Measurements from ENCODE around the gene CHIA.

Gene CHIA

DNA sequence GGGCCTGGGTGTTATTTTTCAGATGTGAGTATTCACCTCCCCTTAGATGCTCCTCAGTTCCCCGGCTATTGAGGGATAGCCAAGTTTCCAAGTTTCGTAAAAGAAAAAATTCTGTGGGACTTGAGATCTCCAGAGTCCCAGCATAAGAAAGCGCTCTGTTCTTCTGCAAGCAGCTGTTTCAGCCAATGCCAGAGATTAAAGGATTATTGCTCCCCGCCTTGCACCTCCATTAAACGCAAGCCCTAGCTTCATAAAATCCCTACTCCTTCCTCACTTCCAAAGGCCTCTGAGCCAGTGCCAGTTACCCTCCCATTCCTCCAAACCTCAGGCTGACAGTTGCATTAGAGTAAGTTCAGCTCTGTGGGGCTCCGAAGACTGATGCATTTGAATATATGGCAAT is 56.4 kb downstream of the CHIA start:
- H3K4me3 ChIP-seq (replicated peaks; ENCODE audit: insufficient read depth, low read length), result no peak overlapping the region
- no peak for DNase-seq (ENCODE audit: low read depth in 1 of 2, low spot score in 1 of 2)
- TF ChIP-seq SPI1 (IDR thresholded peaks at IDR 0.05; ENCODE audit: borderline replicate concordance, low read depth), result no peak
- TF ChIP-seq, protein P1, sequence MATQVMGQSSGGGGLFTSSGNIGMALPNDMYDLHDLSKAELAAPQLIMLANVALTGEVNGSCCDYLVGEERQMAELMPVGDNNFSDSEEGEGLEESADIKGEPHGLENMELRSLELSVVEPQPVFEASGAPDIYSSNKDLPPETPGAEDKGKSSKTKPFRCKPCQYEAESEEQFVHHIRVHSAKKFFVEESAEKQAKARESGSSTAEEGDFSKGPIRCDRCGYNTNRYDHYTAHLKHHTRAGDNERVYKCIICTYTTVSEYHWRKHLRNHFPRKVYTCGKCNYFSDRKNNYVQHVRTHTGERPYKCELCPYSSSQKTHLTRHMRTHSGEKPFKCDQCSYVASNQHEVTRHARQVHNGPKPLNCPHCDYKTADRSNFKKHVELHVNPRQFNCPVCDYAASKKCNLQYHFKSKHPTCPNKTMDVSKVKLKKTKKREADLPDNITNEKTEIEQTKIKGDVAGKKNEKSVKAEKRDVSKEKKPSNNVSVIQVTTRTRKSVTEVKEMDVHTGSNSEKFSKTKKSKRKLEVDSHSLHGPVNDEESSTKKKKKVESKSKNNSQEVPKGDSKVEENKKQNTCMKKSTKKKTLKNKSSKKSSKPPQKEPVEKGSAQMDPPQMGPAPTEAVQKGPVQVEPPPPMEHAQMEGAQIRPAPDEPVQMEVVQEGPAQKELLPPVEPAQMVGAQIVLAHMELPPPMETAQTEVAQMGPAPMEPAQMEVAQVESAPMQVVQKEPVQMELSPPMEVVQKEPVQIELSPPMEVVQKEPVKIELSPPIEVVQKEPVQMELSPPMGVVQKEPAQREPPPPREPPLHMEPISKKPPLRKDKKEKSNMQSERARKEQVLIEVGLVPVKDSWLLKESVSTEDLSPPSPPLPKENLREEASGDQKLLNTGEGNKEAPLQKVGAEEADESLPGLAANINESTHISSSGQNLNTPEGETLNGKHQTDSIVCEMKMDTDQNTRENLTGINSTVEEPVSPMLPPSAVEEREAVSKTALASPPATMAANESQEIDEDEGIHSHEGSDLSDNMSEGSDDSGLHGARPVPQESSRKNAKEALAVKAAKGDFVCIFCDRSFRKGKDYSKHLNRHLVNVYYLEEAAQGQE (IDR thresholded peaks at IDR 0.05; ENCODE audit: insufficient replicate concordance, low read depth), result no peak
- H3K27me3 ChIP-seq (ENCODE audit: insufficient read depth, poor library complexity, severe bottlenecking), result peaks cover 3% of the 10 kb centered on the region
- no peak overlapping the region; the same call in 1 of the 2 replicates for H3K27ac ChIP-seq (replicated peaks)

DNA sequence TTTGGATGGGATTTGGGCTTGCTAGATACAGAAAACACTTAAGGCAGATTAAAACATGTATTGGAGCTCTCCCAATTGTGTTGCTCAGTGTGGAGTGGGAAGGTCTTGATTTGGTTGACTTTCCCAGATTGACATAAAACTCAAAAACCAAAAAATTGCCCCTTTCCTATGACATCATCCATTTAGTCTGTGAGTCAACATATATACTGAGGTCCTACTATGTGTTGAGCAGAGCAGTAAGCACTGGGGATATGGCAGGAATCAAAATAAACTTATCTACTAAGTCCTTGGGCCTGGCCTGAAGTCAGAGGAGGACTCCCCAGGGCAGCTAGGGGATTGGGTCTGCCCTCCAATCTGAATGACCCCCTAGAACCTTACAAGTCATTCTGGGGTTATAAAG is 61.0 kb downstream of the CHIA start:
- Histone ChIP-seq H3K27me3 (ENCODE audit: insufficient read depth, poor library complexity, severe bottlenecking) (no peaks in the 10 kb centered on the region), H3K27ac (replicated peaks) (no peak overlapping the region), H3K4me3 (replicated peaks; ENCODE audit: insufficient read depth, low read length) (no peak overlapping the region)
- TF ChIP-seq, protein P1 (IDR thresholded peaks at IDR 0.05; ENCODE audit: insufficient replicate concordance, low read depth), result no peak
- no peak for TF ChIP-seq GABPA (IDR thresholded peaks at IDR 0.05; ENCODE audit: low read depth)
- TF ChIP-seq, protein P2, sequence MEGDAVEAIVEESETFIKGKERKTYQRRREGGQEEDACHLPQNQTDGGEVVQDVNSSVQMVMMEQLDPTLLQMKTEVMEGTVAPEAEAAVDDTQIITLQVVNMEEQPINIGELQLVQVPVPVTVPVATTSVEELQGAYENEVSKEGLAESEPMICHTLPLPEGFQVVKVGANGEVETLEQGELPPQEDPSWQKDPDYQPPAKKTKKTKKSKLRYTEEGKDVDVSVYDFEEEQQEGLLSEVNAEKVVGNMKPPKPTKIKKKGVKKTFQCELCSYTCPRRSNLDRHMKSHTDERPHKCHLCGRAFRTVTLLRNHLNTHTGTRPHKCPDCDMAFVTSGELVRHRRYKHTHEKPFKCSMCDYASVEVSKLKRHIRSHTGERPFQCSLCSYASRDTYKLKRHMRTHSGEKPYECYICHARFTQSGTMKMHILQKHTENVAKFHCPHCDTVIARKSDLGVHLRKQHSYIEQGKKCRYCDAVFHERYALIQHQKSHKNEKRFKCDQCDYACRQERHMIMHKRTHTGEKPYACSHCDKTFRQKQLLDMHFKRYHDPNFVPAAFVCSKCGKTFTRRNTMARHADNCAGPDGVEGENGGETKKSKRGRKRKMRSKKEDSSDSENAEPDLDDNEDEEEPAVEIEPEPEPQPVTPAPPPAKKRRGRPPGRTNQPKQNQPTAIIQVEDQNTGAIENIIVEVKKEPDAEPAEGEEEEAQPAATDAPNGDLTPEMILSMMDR (IDR thresholded peaks at IDR 0.05; ENCODE audit: insufficient read depth, low read length), result no peak
- TF ChIP-seq SPI1 (IDR thresholded peaks at IDR 0.05; ENCODE audit: borderline replicate concordance, low read depth), result no peak
- TF ChIP-seq POLR2AphosphoS5 (IDR thresholded peaks at IDR 0.05; ENCODE audit: low read depth), result no peak
- DNase-seq (ENCODE audit: low read depth in 1 of 2, low spot score in 1 of 2), result no peak

DNA sequence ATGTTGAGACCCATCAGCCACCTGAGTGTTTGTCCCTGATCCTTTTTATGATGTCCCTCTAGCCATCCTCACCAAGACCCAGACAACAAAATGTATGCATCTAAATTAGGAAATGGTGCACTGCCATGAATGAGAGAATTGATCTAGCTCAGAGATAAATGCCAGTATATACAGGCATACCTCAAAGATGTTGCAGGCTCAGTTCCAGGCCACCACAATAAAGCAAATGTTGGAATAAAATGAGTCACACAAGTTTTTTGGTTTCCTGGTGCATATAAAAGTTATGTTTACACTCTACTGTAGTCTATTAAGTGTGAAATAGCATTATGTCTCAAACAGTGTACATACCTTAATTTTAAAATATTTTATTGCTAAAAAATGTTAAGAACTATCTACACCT is 63.9 kb downstream of the CHIA start:
- no peak for DNase-seq (ENCODE audit: low read depth in 1 of 2, low spot score in 1 of 2)
- TF ChIP-seq GABPA (IDR thresholded peaks at IDR 0.05; ENCODE audit: low read depth) (no peak), SPI1 (IDR thresholded peaks at IDR 0.05; ENCODE audit: borderline replicate concordance, low read depth) (no peak), POLR2AphosphoS5 (IDR thresholded peaks at IDR 0.05; ENCODE audit: low read depth) (no peak)
- TF ChIP-seq, protein P2 (IDR thresholded peaks at IDR 0.05; ENCODE audit: insufficient read depth, low read length), result no peak
- TF ChIP-seq, protein P1 (IDR thresholded peaks at IDR 0.05; ENCODE audit: insufficient replicate concordance, low read depth), result no peak
- no peaks in the 10 kb centered on the region for H3K27me3 ChIP-seq (ENCODE audit: insufficient read depth, poor library complexity, severe bottlenecking)
- H3K4me3 ChIP-seq (replicated peaks; ENCODE audit: insufficient read depth, low read length), result no peak overlapping the region
- no peak overlapping the region for H3K27ac ChIP-seq (replicated peaks)

DNA sequence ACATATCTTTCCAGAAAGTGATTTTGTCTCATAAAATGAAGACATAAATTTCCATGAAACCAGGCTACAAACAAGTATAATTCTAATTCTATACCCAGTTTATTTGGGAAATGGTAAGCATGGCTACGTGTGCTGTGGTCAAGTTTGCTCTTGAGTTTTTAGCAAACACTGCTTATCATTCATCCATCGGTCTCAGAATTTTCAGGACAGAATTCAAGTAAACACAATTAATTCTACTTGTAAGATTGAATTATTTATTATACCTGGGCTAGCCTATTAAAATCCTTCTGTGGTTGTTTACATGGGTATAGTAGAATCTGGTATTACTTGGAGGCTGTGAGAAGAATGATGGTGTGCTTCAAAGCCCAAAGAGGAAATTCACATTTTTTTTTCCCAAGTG is 68.3 kb downstream of the CHIA start:
- Histone ChIP-seq H3K27ac (replicated peaks) (no peak overlapping the region), H3K4me3 (replicated peaks; ENCODE audit: insufficient read depth, low read length) (no peak overlapping the region), H3K27me3 (ENCODE audit: insufficient read depth, poor library complexity, severe bottlenecking) (no peaks in the 10 kb centered on the region)
- DNase-seq (ENCODE audit: low read depth in 1 of 2, low spot score in 1 of 2), result no peak
- TF ChIP-seq POLR2AphosphoS5 (IDR thresholded peaks at IDR 0.05; ENCODE audit: low read depth) (no peak), SPI1 (IDR thresholded peaks at IDR 0.05; ENCODE audit: borderline replicate concordance, low read depth) (no peak), GABPA (IDR thresholded peaks at IDR 0.05; ENCODE audit: low read depth) (no peak)
- TF ChIP-seq, protein P2 (IDR thresholded peaks at IDR 0.05; ENCODE audit: insufficient read depth, low read length), result no peak
- TF ChIP-seq, protein P1 (IDR thresholded peaks at IDR 0.05; ENCODE audit: insufficient replicate concordance, low read depth), result no peak

All from HL-60 (cell line).